Fibroblast of mammary gland (primary cell): Measurements from ENCODE around the gene G3BP1.
"Not testable (repeated sequence)": the region's sequence is repeated elsewhere in the genome, so short reads cannot be mapped to it uniquely, and the experiment has no call there.

Experiments
- DNase-seq: peaks from one replicate; pipeline ENCODE4 v3.0.0-alpha.2; 2010; ENCODE audit warnings: low read depth
- H3K4me3 ChIP-seq: 2 replicates; pipeline ENCODE4 v1.5.1; 2011; ENCODE audit warnings: low read depth, mild to moderate bottlenecking, low read length, moderate library complexity; ENCODE audit not compliant: control insufficient read depth
- CTCF ChIP-seq: conservative IDR thresholded peaks from 2 replicates; pipeline ENCODE4 v1.5.1; 2011; ENCODE audit warnings: low read depth, low read length, inconsistent platforms; ENCODE audit not compliant: control insufficient read depth, insufficient read depth

Gene G3BP1

GRCh38 chr5:151771259-151772028 is at the start of gene G3BP1:
G3BP1 (plus strand) TSS chr5:151771954; CDS start chr5:151786621, 14,667 bp downstream.
- DNase-seq: peak; percentile 100
- TF ChIP-seq CTCF: peak; percentile 58
- H3K4me3 ChIP-seq: peak within 1 kb of the TSS; percentile 79

- no peak for DNase-seq
- no peak overlapping the region for H3K4me3 ChIP-seq
- TF ChIP-seq CTCF: no peak
Observed at GRCh38 chr5:151722546-151722945, 49.2 kb upstream of the G3BP1 start.

GRCh38 chr5:151724360-151724759 is 47.4 kb upstream of the G3BP1 start:
- TF ChIP-seq CTCF: no peak
- no peak for DNase-seq

GRCh38 chr5:151729597-151729996 is 42.2 kb upstream of the G3BP1 start:
- not testable (repeated sequence) for DNase-seq, H3K4me3 ChIP-seq

More at GRCh38 chr5:151724360-151724759, 47.4 kb upstream of the G3BP1 start:
- H3K4me3 ChIP-seq: no peak overlapping the region

- no peak for TF ChIP-seq CTCF
- no peak for DNase-seq
- no peak overlapping the region for H3K4me3 ChIP-seq
Observed at GRCh38 chr5:151730381-151730780, 41.4 kb upstream of the G3BP1 start.

- DNase-seq: peak; percentile 86
- no peak for TF ChIP-seq CTCF
- H3K4me3 ChIP-seq: no peak overlapping the region
Observed at GRCh38 chr5:151733358-151734063, 38.2 kb upstream of the G3BP1 start.

GRCh38 chr5:151734064-151734408 is 37.7 kb upstream of the G3BP1 start:
- peak; percentile 76 for DNase-seq
- TF ChIP-seq CTCF: no peak
- no peak overlapping the region for H3K4me3 ChIP-seq
